ENCODE measurements around the gene BCCIP.

BCCIP gene

DNA sequence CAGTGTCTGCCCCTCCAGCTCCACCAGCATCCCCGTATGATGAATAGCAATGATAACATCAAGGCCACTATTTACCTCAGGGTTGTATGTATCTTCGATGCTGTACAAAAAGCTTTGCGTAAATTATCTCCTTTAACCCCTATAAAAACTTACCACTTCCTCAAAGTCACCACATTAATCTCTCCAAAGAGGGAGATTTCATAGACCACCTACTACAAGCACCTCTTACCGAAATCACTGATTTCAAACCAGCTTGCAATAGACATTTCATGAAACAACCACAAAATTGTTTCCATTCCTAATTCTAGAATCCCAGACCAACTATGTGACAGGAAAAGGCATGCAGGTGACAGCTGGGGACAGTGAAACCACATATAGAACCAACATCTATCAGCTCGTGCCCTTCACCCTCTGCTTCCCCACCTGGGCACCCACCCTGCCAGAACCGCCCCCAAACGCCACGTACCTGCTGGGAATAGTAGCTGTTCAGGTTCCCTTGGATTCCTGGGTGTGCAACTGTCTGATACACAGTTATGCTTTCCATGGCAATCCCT is 27.6 kb upstream of the BCCIP start:
- Histone ChIP-seq H3F3A (ENCODE audit: insufficient read depth) (no peaks in the 10 kb centered on the region), H4K20me1 (ENCODE audit: low read depth, low read length) (no peaks in the 10 kb centered on the region), H3K9me2 (replicated peaks; ENCODE audit: insufficient read depth, low read length) (no peaks in the 10 kb centered on the region), H3K4me3 (ENCODE audit: insufficient read depth, low read length, poor library complexity, severe bottlenecking) (no peak overlapping the region), H3K36me3 (ENCODE audit: low read length) (no peaks in the 10 kb centered on the region), H3K4me2 (ENCODE audit: low read depth, low read length, poor library complexity, severe bottlenecking) (no peak overlapping the region), H3K27ac (ENCODE audit: low read depth, low read length) (no peak overlapping the region), H3K9ac (ENCODE audit: low read length) (no peak overlapping the region), H3K79me2 (ENCODE audit: insufficient read depth, low read length) (no peaks in the 10 kb centered on the region), H2AFZ (ENCODE audit: low read depth, low read length, severe bottlenecking) (no peak overlapping the region), H3K27me3 (ENCODE audit: low read length) (no peaks in the 10 kb centered on the region), H3K9me3 (ENCODE audit: insufficient read depth, low read length) (no peaks in the 10 kb centered on the region)
- TF ChIP-seq, protein P1, sequence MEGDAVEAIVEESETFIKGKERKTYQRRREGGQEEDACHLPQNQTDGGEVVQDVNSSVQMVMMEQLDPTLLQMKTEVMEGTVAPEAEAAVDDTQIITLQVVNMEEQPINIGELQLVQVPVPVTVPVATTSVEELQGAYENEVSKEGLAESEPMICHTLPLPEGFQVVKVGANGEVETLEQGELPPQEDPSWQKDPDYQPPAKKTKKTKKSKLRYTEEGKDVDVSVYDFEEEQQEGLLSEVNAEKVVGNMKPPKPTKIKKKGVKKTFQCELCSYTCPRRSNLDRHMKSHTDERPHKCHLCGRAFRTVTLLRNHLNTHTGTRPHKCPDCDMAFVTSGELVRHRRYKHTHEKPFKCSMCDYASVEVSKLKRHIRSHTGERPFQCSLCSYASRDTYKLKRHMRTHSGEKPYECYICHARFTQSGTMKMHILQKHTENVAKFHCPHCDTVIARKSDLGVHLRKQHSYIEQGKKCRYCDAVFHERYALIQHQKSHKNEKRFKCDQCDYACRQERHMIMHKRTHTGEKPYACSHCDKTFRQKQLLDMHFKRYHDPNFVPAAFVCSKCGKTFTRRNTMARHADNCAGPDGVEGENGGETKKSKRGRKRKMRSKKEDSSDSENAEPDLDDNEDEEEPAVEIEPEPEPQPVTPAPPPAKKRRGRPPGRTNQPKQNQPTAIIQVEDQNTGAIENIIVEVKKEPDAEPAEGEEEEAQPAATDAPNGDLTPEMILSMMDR (IDR thresholded peaks at IDR 0.05; ENCODE audit: insufficient read depth, low read length, poor library complexity, severe bottlenecking) = no peak
- TF ChIP-seq EZH2phosphoT487 (conservative IDR thresholded peaks at IDR 0.05; ENCODE audit: low read length) = no peak

- H3K27me3 ChIP-seq (ENCODE audit: low read length) = no peaks in the 10 kb centered on the region
- peaks cover 7% of the 10 kb centered on the region for H3K36me3 ChIP-seq (ENCODE audit: low read length)
- no peaks in the 10 kb centered on the region for H3K9me3 ChIP-seq (ENCODE audit: insufficient read depth, low read length)
- no peaks in the 10 kb centered on the region for H3F3A ChIP-seq (ENCODE audit: insufficient read depth)
- no peaks in the 10 kb centered on the region for H4K20me1 ChIP-seq (ENCODE audit: low read depth, low read length)
- H3K4me2 ChIP-seq (ENCODE audit: low read depth, low read length, poor library complexity, severe bottlenecking) = no peak overlapping the region
- no peaks in the 10 kb centered on the region for H3K79me2 ChIP-seq (ENCODE audit: insufficient read depth, low read length)
- no peak overlapping the region for H3K4me3 ChIP-seq (ENCODE audit: insufficient read depth, low read length, poor library complexity, severe bottlenecking)
- no peak overlapping the region for H2AFZ ChIP-seq (ENCODE audit: low read depth, low read length, severe bottlenecking)
- H3K27ac ChIP-seq (ENCODE audit: low read depth, low read length) = no peak overlapping the region
- no peak overlapping the region for H3K9ac ChIP-seq (ENCODE audit: low read length)
- no peak for TF ChIP-seq EZH2phosphoT487 (conservative IDR thresholded peaks at IDR 0.05; ENCODE audit: low read length)
- TF ChIP-seq, protein P1 (IDR thresholded peaks at IDR 0.05; ENCODE audit: insufficient read depth, low read length, poor library complexity, severe bottlenecking) = no peak
- H3K9me2 ChIP-seq (replicated peaks; ENCODE audit: insufficient read depth, low read length) = no peaks in the 10 kb centered on the region
Measured at GRCh38 chr10:125797424-125797823, 25.9 kb upstream of the BCCIP start.

- Histone ChIP-seq H3K9me2 (replicated peaks; ENCODE audit: insufficient read depth, low read length) (no peaks in the 10 kb centered on the region), H3K9me3 (ENCODE audit: insufficient read depth, low read length) (no peaks in the 10 kb centered on the region), H3K79me2 (ENCODE audit: insufficient read depth, low read length) (no peaks in the 10 kb centered on the region), H3K27me3 (ENCODE audit: low read length) (no peaks in the 10 kb centered on the region), H3F3A (ENCODE audit: insufficient read depth) (no peaks in the 10 kb centered on the region), H3K36me3 (ENCODE audit: low read length) (peaks cover 7% of the 10 kb centered on the region), H3K4me3 (ENCODE audit: insufficient read depth, low read length, poor library complexity, severe bottlenecking) (no peak overlapping the region), H4K20me1 (ENCODE audit: low read depth, low read length) (no peaks in the 10 kb centered on the region), H2AFZ (ENCODE audit: low read depth, low read length, severe bottlenecking) (no peak overlapping the region), H3K4me2 (ENCODE audit: low read depth, low read length, poor library complexity, severe bottlenecking) (no peak overlapping the region), H3K9ac (ENCODE audit: low read length) (no peak overlapping the region), H3K27ac (ENCODE audit: low read depth, low read length) (no peak overlapping the region)
- TF ChIP-seq, protein P1 (IDR thresholded peaks at IDR 0.05; ENCODE audit: insufficient read depth, low read length, poor library complexity, severe bottlenecking) = no peak
- no peak for TF ChIP-seq EZH2phosphoT487 (conservative IDR thresholded peaks at IDR 0.05; ENCODE audit: low read length)
Measured at GRCh38 chr10:125797994-125798662, 25.2 kb upstream of the BCCIP start.

All from SU-DHL-6 (cell line).